ENCODE measurements around the gene SCGB1C1. TPM values are rescaled to one million over a fixed set of nuclear protein-coding genes. Genes with fewer than 3 reads are reported as not detected.

SCGB1C1 gene
- total and polyA plus RNA-seq, 9 of the 15 experiments (the other 6 are each of a cell fraction or from before 2014, with no cell fraction given): not detected

GRCh38 chr11:235997-236773 is 43.3 kb downstream of the SCGB1C1 start, which contains the start of gene SIRT3 (continued):
- no peak for TF ChIP-seq SP2 (IDR thresholded peaks at IDR 0.05; ENCODE audit: extremely low read depth, low read depth, low read length, poor library complexity, severe bottlenecking)
- TF ChIP-seq COPS2 (conservative IDR thresholded peaks at IDR 0.05): no peak
- peak; percentile 29 to 51; a peak in 2 of 4 replicates for TF ChIP-seq MLLT1 (IDR thresholded peaks at IDR 0.05)
- TF ChIP-seq EP400 (IDR thresholded peaks at IDR 0.05): no peak; the same call in 1 of the 2 replicates
- no peak for TF ChIP-seq BRF1 (IDR thresholded peaks at IDR 0.05; ENCODE audit: borderline replicate concordance, extremely low read depth, insufficient read length)
- TF ChIP-seq E4F1 (CRISPR knock-in tag; IDR thresholded peaks at IDR 0.05; ENCODE audit: borderline replicate concordance): no peak; the same call in 1 of the 2 replicates
- TF ChIP-seq ATF7 (IDR thresholded peaks at IDR 0.05): no peak
- no peak for TF ChIP-seq NCOA2 (IDR thresholded peaks at IDR 0.05; ENCODE audit: partially characterized antibody in 2 of 2)
- TF ChIP-seq POLR3A (IDR thresholded peaks at IDR 0.05; ENCODE audit: borderline replicate concordance, extremely low read depth, insufficient read depth, insufficient read length): no peak
- no peak for TF ChIP-seq ZNF280A (IDR thresholded peaks at IDR 0.05; ENCODE audit: low read depth, partially characterized antibody)
- TF ChIP-seq KAT2B (IDR thresholded peaks at IDR 0.05; ENCODE audit: low read depth, low read length): no peak
- TF ChIP-seq MITF (IDR thresholded peaks at IDR 0.05): no peak
- no peak for TF ChIP-seq ELK3 (CRISPR knock-in tag; IDR thresholded peaks at IDR 0.05)
- TF ChIP-seq ZNF639 (CRISPR knock-in tag; conservative IDR thresholded peaks at IDR 0.05 in 1 of 2, IDR thresholded peaks at IDR 0.05 in 1 of 2): peak in 1 of 2 experiments; percentile 66; a peak in 1 of 4 replicates

All from K562 (cell line).